HG03520 (cell line): ENCODE results near the gene TMEM92.

Experiments
- ATAC-seq: cut with Tn5 transposase; IDR thresholded peaks from one replicate; pipeline ENCODE4 v1.9.1; 2021; ENCODE audit warnings: mild to moderate bottlenecking, moderate library complexity; ENCODE audit not compliant: unreplicated experiment

Gene TMEM92

GRCh38 chr17:50322271-50322670 is 48.0 kb downstream of the TMEM92 start:
- no peak for ATAC-seq

DNA sequence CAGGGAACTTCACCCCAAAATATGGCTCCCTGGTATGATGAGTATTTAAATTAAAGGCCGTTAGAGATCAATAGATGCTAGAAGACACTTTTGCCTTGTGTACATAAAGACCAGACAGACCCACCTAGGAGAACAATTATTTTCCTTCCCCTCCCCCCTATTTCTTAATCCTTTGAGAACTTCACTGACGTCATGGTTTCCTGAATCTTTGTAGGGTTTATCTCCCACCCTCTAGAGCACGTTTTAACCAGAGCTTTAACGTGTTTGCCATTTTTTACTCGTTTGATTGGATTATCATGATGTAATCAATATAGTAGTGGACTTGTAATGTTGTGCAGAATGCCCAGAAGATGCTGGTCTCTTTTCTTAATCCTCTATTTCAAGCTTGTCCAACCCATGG is 48.8 kb downstream of the TMEM92 start:
- no peak for ATAC-seq

- ATAC-seq = no peak
These were observed 51.6 kb downstream of the TMEM92 start for GRCh38 chr17:50325906-50326305.

DNA sequence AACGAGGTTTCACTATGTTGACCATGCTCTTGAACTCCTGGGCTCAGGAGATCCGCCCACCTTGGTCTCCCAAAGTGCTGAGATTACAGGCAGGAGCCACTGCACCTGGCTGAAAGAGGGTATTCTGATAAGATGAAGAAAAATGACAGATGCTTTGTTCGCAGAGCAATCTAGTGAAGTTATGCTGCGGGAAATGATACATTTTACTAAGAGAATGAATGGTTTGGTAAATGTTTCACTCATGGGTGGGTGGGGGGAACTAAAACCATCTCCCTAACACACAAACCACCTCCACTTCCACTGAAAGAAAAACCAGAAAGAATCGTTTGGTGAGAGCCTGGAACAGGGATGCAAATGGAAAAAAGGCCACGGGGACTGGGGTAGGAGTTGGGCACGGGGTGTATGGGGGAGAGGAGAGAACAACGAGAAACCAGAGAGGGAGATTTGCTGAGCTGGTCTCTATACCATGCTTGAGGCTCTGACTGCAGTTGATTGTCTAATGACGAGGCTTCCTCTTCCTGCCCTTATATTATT is 52.6 kb downstream of the TMEM92 start:
- ATAC-seq = no peak

- ATAC-seq = no peak
These were observed 54.4 kb downstream of the TMEM92 start for GRCh38 chr17:50328363-50329325.

DNA sequence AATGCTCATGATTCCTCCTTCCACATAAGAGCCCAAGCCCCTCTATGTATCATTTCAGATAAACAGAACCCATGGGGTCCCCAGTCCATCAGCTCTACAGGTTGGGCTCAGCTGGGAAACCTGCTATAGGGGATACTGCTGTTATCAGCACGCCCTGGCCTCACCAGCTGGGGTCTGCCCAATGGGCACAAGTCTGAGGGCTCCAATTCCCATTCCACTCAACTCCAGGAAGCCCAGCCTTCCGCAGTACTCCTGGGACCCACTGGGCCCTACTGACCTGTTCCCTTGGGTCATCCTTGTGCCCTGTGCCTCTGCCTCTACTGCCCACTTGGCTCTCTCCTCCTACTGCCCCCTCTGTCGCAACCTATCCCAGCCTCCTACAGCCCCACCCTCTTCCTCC is 55.5 kb downstream of the TMEM92 start:
- no peak for ATAC-seq

GRCh38 chr17:50330151-50330775 is 56.0 kb downstream of the TMEM92 start:
- ATAC-seq = no peak
